Chondrocyte (in vitro differentiated cells): ENCODE measurements around the gene INPP5A. TPM values are rescaled to one million over a fixed set of nuclear protein-coding genes. Genes with fewer than 3 reads are reported as not detected.

Source experiments
- DNase-seq: peaks from one replicate; pipeline ENCODE4 v3.0.0; 2021; ENCODE audit warnings: mixed read lengths, low spot score
- H3K27ac Mint-ChIP-seq: one replicate; pipeline ENCODE4 v1.8.0; 2021; ENCODE audit warnings: mild to moderate bottlenecking, moderate library complexity, mixed read lengths; ENCODE audit not compliant: unreplicated experiment
- H3K27me3 Mint-ChIP-seq: 2 replicates; pipeline ENCODE4 v1.8.0; 2021; ENCODE audit warnings: low read depth, mixed read lengths
- H3K36me3 Mint-ChIP-seq: 2 replicates; pipeline ENCODE4 v1.8.0; 2021; ENCODE audit warnings: low read depth, mixed read lengths
- H3K4me1 Mint-ChIP-seq: 2 replicates; pipeline ENCODE4 v1.8.0; 2021; ENCODE audit warnings: low read depth, mild to moderate bottlenecking, mixed read lengths
- H3K4me3 Mint-ChIP-seq: one replicate; pipeline ENCODE4 v1.8.0; 2021; ENCODE audit warnings: mild to moderate bottlenecking, moderate library complexity, mixed read lengths; ENCODE audit not compliant: unreplicated experiment
- H3K9me3 Mint-ChIP-seq: 2 replicates; pipeline ENCODE4 v1.8.0; 2021; ENCODE audit warnings: low read depth, mixed read lengths
- total RNA-seq: library from RNA; stranded (reverse); gene quantifications from 3 replicates; pipeline ENCODE4 v1.2.1, GENCODE V29; 2021
- TF ChIP-seq, protein P1 (sequence below): fragments of 200-600 bp; sonication (generic); IDR thresholded peaks from 2 replicates; pipeline ENCODE4 v1.5.0; 2021; ENCODE audit warnings: antibody characterized with exemption, mild to moderate bottlenecking, moderate library complexity

Gene INPP5A
- total RNA-seq, 1 donor from 2014 or later: 40.6 TPM

GRCh38 chr10:132507409-132507955 is 30.1 kb upstream of the INPP5A start:
- no peak overlapping the region for H3K27ac Mint-ChIP-seq
- peaks cover 9% of the 10 kb centered on the region for H3K4me1 Mint-ChIP-seq
- peaks cover 21% of the 10 kb centered on the region for H3K27me3 Mint-ChIP-seq
- peak; percentile 47 for DNase-seq
- H3K4me3 Mint-ChIP-seq: no peak overlapping the region
- TF ChIP-seq, protein P1, sequence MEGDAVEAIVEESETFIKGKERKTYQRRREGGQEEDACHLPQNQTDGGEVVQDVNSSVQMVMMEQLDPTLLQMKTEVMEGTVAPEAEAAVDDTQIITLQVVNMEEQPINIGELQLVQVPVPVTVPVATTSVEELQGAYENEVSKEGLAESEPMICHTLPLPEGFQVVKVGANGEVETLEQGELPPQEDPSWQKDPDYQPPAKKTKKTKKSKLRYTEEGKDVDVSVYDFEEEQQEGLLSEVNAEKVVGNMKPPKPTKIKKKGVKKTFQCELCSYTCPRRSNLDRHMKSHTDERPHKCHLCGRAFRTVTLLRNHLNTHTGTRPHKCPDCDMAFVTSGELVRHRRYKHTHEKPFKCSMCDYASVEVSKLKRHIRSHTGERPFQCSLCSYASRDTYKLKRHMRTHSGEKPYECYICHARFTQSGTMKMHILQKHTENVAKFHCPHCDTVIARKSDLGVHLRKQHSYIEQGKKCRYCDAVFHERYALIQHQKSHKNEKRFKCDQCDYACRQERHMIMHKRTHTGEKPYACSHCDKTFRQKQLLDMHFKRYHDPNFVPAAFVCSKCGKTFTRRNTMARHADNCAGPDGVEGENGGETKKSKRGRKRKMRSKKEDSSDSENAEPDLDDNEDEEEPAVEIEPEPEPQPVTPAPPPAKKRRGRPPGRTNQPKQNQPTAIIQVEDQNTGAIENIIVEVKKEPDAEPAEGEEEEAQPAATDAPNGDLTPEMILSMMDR: no peak
- H3K9me3 Mint-ChIP-seq: no peaks in the 10 kb centered on the region
- H3K36me3 Mint-ChIP-seq: no peaks in the 10 kb centered on the region

- Mint-ChIP-seq H3K27me3 (peaks cover 20% of the 10 kb centered on the region), H3K9me3 (peaks cover 2% of the 10 kb centered on the region), H3K4me3 (no peak overlapping the region), H3K4me1 (peaks cover 9% of the 10 kb centered on the region), H3K36me3 (no peaks in the 10 kb centered on the region), H3K27ac (no peak overlapping the region)
- TF ChIP-seq, protein P1: no peak
- peak; percentile 72 for DNase-seq
Observed at GRCh38 chr10:132507956-132508490, 29.6 kb upstream of the INPP5A start.

DNA sequence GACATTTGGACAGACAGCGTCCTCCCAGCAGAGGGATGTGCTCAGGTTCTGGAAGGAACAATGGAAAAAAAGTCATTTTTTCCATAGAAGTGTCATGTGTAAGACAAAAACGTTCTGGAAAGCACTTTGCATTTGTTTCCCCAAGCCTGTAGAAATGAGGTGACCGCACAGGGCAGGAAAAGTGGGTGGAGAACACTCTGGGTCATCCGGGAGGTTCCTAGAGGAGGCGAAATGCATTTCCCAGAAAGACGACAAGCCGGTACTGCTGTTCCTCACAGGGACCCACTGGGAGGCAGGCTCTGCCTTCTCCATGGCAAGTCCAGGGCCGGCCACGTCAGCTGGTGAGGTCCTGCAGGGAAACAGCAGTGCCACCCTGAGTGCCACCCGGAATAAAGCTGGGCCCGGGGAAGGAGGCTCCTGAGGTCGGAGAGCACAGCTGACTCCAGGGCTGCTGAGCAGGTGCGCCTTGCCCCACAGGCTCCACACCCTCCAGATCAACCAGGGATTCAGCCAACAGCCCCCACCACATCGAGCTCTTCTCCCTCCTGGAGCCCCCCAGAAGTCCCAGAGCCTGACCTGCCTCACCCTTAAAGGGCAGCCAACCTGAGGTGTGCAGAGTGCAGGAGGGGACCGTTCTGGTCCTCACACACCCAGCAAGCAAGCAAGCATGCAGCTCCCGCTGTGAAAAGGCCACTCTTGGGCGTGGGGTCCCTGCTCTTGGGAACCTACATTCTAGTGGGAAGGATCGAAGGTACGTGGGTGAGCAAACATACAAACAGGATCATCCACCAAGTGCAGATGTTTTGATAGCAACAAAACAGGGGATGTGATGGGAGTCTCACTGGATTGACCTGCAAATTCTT is 28.8 kb upstream of the INPP5A start:
- Mint-ChIP-seq H3K27ac (no peak overlapping the region), H3K36me3 (no peaks in the 10 kb centered on the region), H3K9me3 (peaks cover 6% of the 10 kb centered on the region), H3K4me1 (peaks cover 9% of the 10 kb centered on the region), H3K4me3 (no peak overlapping the region), H3K27me3 (peaks cover 20% of the 10 kb centered on the region)
- TF ChIP-seq, protein P1: peak; percentile 33
- peak; percentile 85 for DNase-seq

DNA sequence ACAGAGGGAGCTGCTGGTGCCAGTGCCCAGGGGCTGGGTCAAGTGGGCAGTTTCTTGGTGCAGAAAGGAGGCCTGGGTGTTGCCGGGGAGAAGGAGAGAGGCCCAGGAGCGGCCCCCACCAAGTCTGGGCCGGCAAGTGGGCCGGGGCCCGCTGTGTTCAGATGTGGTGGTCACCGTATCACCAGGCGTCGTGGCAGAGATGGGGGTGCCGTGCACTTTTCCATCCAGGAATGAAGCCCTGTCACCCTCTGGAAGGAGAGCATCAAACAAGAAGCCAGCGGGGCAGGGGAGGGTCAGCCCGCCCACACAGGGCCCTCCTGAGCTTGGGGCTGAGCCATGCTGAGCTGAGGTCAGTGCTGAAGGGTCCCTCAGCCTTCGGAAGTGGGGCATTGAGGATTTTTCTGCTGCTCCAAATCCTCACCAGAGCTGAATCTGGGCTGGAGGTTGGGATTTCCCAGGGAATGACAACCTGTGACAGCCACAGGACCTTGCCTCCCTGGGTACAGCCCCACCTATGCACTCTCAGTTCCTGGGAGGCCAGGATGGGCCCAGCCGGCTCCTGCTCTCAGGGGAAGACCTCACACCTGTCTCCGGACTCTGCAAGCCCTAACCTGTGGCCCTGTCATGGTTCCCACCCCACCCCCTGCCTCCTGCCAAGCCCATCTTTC is 27.9 kb upstream of the INPP5A start:
- TF ChIP-seq, protein P1: no peak
- peaks cover 6% of the 10 kb centered on the region for H3K9me3 Mint-ChIP-seq
- DNase-seq: peak; percentile 73
- H3K4me3 Mint-ChIP-seq: no peak overlapping the region
- H3K36me3 Mint-ChIP-seq: no peaks in the 10 kb centered on the region
- H3K27ac Mint-ChIP-seq: no peak overlapping the region
- peaks cover 9% of the 10 kb centered on the region for H3K4me1 Mint-ChIP-seq
- H3K27me3 Mint-ChIP-seq: peaks cover 20% of the 10 kb centered on the region

GRCh38 chr10:132510174-132510611 is 27.4 kb upstream of the INPP5A start:
- Mint-ChIP-seq H3K4me1 (peaks cover 10% of the 10 kb centered on the region), H3K36me3 (no peaks in the 10 kb centered on the region), H3K4me3 (no peak overlapping the region), H3K27ac (no peak overlapping the region), H3K9me3 (peaks cover 6% of the 10 kb centered on the region), H3K27me3 (peaks cover 20% of the 10 kb centered on the region)
- peak; percentile 89 for DNase-seq
- TF ChIP-seq, protein P1: no peak
